Peyer's patch (tissue), 4 donors: ENCODE results near the gene GINS2.

ENCODE experiments used
- POLR2A ChIP-seq, 2 donors: fragments of 450-650 bp; IDR thresholded peaks; one replicate each; pipeline ENCODE4 v1.5.1; 2017; ENCODE audit warnings: antibody characterized with exemption in 2 of 2, mild to moderate bottlenecking in 2 of 2, moderate library complexity in 2 of 2
- TF ChIP-seq, protein P1 (sequence below), 6 experiments: fragments of 450-650 bp in 4 of 6; fragments of 200-600 bp in 2 of 6; sonication (generic) in 1 of 6; IDR thresholded peaks; one replicate each; pipeline ENCODE4 v1.5.1; 2017 to 2019; ENCODE audit warnings: antibody characterized with exemption in 6 of 6, mild to moderate bottlenecking in 3 of 6, moderate library complexity in 1 of 6

DNA sequence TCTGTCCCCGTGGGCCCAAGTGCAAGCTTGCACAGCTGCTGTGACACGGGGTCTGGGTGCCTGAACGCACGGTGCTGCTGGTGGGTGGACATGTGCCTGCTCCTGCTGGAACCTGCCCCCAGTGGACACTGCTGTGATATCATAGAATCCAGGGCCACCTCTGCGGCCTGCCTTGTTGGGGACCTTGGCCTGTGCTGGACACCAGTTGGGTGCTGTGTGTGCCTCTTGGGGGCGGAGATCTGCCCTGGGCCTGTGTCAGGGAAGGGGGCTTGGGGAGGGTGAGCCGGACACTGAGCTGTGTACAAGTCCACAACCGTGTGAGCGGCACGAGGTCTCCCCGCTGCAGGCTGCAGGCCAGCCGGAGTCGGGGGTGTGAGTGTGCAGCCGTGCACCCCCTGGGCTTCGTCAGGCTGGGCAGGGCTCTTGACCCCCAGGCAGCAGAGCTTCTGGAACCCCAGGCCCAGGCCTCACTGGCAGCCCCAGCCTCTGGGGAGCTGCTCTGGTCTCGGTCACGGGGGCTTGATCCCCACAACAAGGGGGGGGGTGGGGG is 42.3 kb downstream of the GINS2 start:
- TF ChIP-seq, protein P1, sequence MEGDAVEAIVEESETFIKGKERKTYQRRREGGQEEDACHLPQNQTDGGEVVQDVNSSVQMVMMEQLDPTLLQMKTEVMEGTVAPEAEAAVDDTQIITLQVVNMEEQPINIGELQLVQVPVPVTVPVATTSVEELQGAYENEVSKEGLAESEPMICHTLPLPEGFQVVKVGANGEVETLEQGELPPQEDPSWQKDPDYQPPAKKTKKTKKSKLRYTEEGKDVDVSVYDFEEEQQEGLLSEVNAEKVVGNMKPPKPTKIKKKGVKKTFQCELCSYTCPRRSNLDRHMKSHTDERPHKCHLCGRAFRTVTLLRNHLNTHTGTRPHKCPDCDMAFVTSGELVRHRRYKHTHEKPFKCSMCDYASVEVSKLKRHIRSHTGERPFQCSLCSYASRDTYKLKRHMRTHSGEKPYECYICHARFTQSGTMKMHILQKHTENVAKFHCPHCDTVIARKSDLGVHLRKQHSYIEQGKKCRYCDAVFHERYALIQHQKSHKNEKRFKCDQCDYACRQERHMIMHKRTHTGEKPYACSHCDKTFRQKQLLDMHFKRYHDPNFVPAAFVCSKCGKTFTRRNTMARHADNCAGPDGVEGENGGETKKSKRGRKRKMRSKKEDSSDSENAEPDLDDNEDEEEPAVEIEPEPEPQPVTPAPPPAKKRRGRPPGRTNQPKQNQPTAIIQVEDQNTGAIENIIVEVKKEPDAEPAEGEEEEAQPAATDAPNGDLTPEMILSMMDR (IDR thresholded peaks at IDR 0.05): no peak
- no peak for TF ChIP-seq POLR2A (IDR thresholded peaks at IDR 0.05)
